ENCODE results near the gene SREBF2.

SREBF2 gene

GRCh38 chr22:41898645-41899044, 65.7 kb downstream of the SREBF2 start:
- no peak for DNase-seq (ENCODE audit: low read depth in 1 of 2, low spot score in 1 of 2)
- no peaks in the 10 kb centered on the region for H3K27me3 ChIP-seq (ENCODE audit: insufficient read depth, poor library complexity, severe bottlenecking)
- no peak overlapping the region for H3K4me3 ChIP-seq (replicated peaks; ENCODE audit: insufficient read depth, low read length)
- no peak overlapping the region for H3K27ac ChIP-seq (replicated peaks)
- TF ChIP-seq CTCF (IDR thresholded peaks at IDR 0.05; ENCODE audit: insufficient read depth, low read length) (no peak), GABPA (IDR thresholded peaks at IDR 0.05; ENCODE audit: low read depth) (no peak), SPI1 (IDR thresholded peaks at IDR 0.05; ENCODE audit: borderline replicate concordance, low read depth) (no peak)

- Histone ChIP-seq H3K27ac (replicated peaks) (no peak overlapping the region), H3K27me3 (ENCODE audit: insufficient read depth, poor library complexity, severe bottlenecking) (no peaks in the 10 kb centered on the region), H3K4me3 (replicated peaks; ENCODE audit: insufficient read depth, low read length) (no peak overlapping the region)
- no peak for TF ChIP-seq REST (IDR thresholded peaks at IDR 0.05; ENCODE audit: insufficient replicate concordance, low read depth)
- no peak for DNase-seq (ENCODE audit: low read depth in 1 of 2, low spot score in 1 of 2)
These were observed 66.2 kb downstream of the SREBF2 start for GRCh38 chr22:41899110-41899509.

- TF ChIP-seq SPI1 (IDR thresholded peaks at IDR 0.05; ENCODE audit: borderline replicate concordance, low read depth): no peak
- no peak for TF ChIP-seq REST (IDR thresholded peaks at IDR 0.05; ENCODE audit: insufficient replicate concordance, low read depth)
- no peak; the same call in 1 of the 2 replicates for TF ChIP-seq POLR2AphosphoS5 (IDR thresholded peaks at IDR 0.05; ENCODE audit: low read depth)
- TF ChIP-seq CTCF (IDR thresholded peaks at IDR 0.05; ENCODE audit: insufficient read depth, low read length): no peak
- no peak for TF ChIP-seq GABPA (IDR thresholded peaks at IDR 0.05; ENCODE audit: low read depth)
- Histone ChIP-seq H3K4me3 (replicated peaks; ENCODE audit: insufficient read depth, low read length) (no peak overlapping the region), H3K27ac (replicated peaks) (no peak overlapping the region), H3K27me3 (ENCODE audit: insufficient read depth, poor library complexity, severe bottlenecking) (no peaks in the 10 kb centered on the region)
- no peak for DNase-seq (ENCODE audit: low read depth in 1 of 2, low spot score in 1 of 2)
These were observed 67.2 kb downstream of the SREBF2 start for GRCh38 chr22:41899992-41900651.

- no peak for TF ChIP-seq GABPA (IDR thresholded peaks at IDR 0.05; ENCODE audit: low read depth)
- no peak for TF ChIP-seq POLR2AphosphoS5 (IDR thresholded peaks at IDR 0.05; ENCODE audit: low read depth)
- TF ChIP-seq REST (IDR thresholded peaks at IDR 0.05; ENCODE audit: insufficient replicate concordance, low read depth): no peak
- TF ChIP-seq SPI1 (IDR thresholded peaks at IDR 0.05; ENCODE audit: borderline replicate concordance, low read depth): no peak
- no peak for TF ChIP-seq CTCF (IDR thresholded peaks at IDR 0.05; ENCODE audit: insufficient read depth, low read length)
- H3K27ac ChIP-seq (replicated peaks): no peak overlapping the region
- DNase-seq (ENCODE audit: low read depth in 1 of 2, low spot score in 1 of 2): no peak
- H3K4me3 ChIP-seq (replicated peaks; ENCODE audit: insufficient read depth, low read length): no peak overlapping the region
- no peaks in the 10 kb centered on the region for H3K27me3 ChIP-seq (ENCODE audit: insufficient read depth, poor library complexity, severe bottlenecking)
These were observed 67.9 kb downstream of the SREBF2 start for GRCh38 chr22:41900652-41901312.

Measured in HL-60 (cell line).